IMR-90 (cell line): ENCODE measurements around the gene PSPC1. TPM values are rescaled to one million over a fixed set of nuclear protein-coding genes. Genes with fewer than 3 reads are reported as not detected.

Experiments used
- ATAC-seq: fragments of 200-7000 bp; cut with Tn5 transposase; 2 replicates; pipeline ENCODE4 v1.9.1; 2020; ENCODE audit warnings: low read depth, mild to moderate bottlenecking, moderate library complexity
- BruUV-seq: library from RNA; stranded (reverse); fragments of 400-500 nt; replicated peaks from 2 replicates; lab custom pipeline; 2021; lab: Mats Ljungman, UMichigan
- CTCF ChIA-PET: fragments of 300-600 bp; formaldehyde crosslinking; extraction: SDS; loops from one replicate; lab custom pipeline; 2021; ENCODE audit warnings: antibody characterized with exemption; lab: Yijun Ruan, JAX
- POLR2A ChIA-PET: fragments of 300-600 bp; sonication (Branson Sonifier 250); formaldehyde crosslinking; loops from one replicate; lab custom pipeline; 2022; ENCODE audit warnings: antibody characterized with exemption; ENCODE audit not compliant: unreplicated experiment; lab: Charles Lee
- DNase-seq: peaks from one replicate; pipeline ENCODE4 v3.0.0; 2013
- H2AFZ ChIP-seq: replicated peaks from 2 replicates; pipeline ENCODE3; 2013; ENCODE audit warnings: low read length, mild to moderate bottlenecking; ENCODE audit not compliant: poor library complexity
- H2AK5ac ChIP-seq: 2 replicates; pipeline ENCODE4 v1.6.1; 2013; ENCODE audit warnings: low read depth, low read length, inconsistent platforms
- H2AK9ac ChIP-seq: replicated peaks from 2 replicates; pipeline ENCODE3; 2013; ENCODE audit warnings: mild to moderate bottlenecking, low read depth, low read length, moderate library complexity; ENCODE audit not compliant: poor library complexity
- H2BK120ac ChIP-seq: 2 replicates; pipeline ENCODE4 v1.6.1; 2013; ENCODE audit warnings: low read depth, low read length, inconsistent platforms
- H2BK15ac ChIP-seq: 3 replicates; pipeline ENCODE4 v1.6.1; 2013; ENCODE audit warnings: low read depth, low read length, inconsistent platforms
- H2BK20ac ChIP-seq: 2 replicates; pipeline ENCODE4 v1.6.1; 2013; ENCODE audit warnings: low read depth, mild to moderate bottlenecking, inconsistent platforms, low read length, moderate library complexity
- H2BK5ac ChIP-seq: 2 replicates; pipeline ENCODE4 v1.6.1; 2013; ENCODE audit warnings: mild to moderate bottlenecking, low read depth, low read length, inconsistent platforms; ENCODE audit not compliant: poor library complexity, severe bottlenecking
- H3K14ac ChIP-seq: replicated peaks from 2 replicates; pipeline ENCODE4 v1.6.1; 2013; ENCODE audit warnings: low read depth, low read length, inconsistent platforms
- H3K18ac ChIP-seq: 2 replicates; pipeline ENCODE4 v1.6.1; 2013; ENCODE audit warnings: low read depth, low read length, control low read depth
- H3K23ac ChIP-seq: 2 replicates; pipeline ENCODE4 v1.6.1; 2013; ENCODE audit warnings: low read depth, low read length, inconsistent platforms
- H3K27ac ChIP-seq: 2 replicates; pipeline ENCODE4 v1.5.1; 2013; ENCODE audit warnings: mild to moderate bottlenecking, control low read depth, low read length; ENCODE audit not compliant: insufficient read depth
- H3K27me3 ChIP-seq: 2 replicates; pipeline ENCODE4 v1.6.1; 2013; ENCODE audit warnings: low read length; ENCODE audit not compliant: control insufficient read depth, insufficient read depth
- H3K36me3 ChIP-seq: 2 replicates; pipeline ENCODE4 v1.6.1; 2013; ENCODE audit warnings: low read length, mixed read lengths; ENCODE audit not compliant: control insufficient read depth, insufficient read depth
- H3K4ac ChIP-seq: 2 replicates; pipeline ENCODE4 v1.6.1; 2013; ENCODE audit warnings: low read depth, low read length, inconsistent platforms
- H3K4me1 ChIP-seq: 2 replicates; pipeline ENCODE4 v1.6.1; 2013; ENCODE audit warnings: low read length, mixed read lengths; ENCODE audit not compliant: control insufficient read depth, insufficient read depth
- H3K4me2 ChIP-seq: 2 replicates; pipeline ENCODE4 v1.6.1; 2013; ENCODE audit warnings: low read depth, mild to moderate bottlenecking, control low read depth, low read length, moderate library complexity
- H3K4me3 ChIP-seq: 2 replicates; pipeline ENCODE4 v1.5.1; 2013; ENCODE audit warnings: low read depth, mild to moderate bottlenecking, control low read depth, low read length, moderate library complexity; ENCODE audit not compliant: insufficient read depth
- H3K56ac ChIP-seq: 2 replicates; pipeline ENCODE4 v1.6.1; 2013; ENCODE audit warnings: low read length, inconsistent platforms; ENCODE audit not compliant: insufficient read depth; ENCODE audit errors: extremely low read depth
- H3K79me1 ChIP-seq, 2 experiments: 2 replicates each; pipeline ENCODE4 v1.6.1; 2013; ENCODE audit warnings: low read length in 2 of 2, inconsistent platforms in 1 of 2, low read depth in 1 of 2
- H3K9ac ChIP-seq: 2 replicates; pipeline ENCODE4 v1.6.1; 2013; ENCODE audit warnings: low read depth, low read length, control low read depth
- H3K9me1 ChIP-seq: 2 replicates; pipeline ENCODE4 v1.6.1; 2013; ENCODE audit warnings: low read length, inconsistent platforms; ENCODE audit not compliant: insufficient read depth
- H3K9me3 ChIP-seq: 2 replicates; pipeline ENCODE4 v1.6.1; 2013; ENCODE audit warnings: low read length; ENCODE audit not compliant: control insufficient read depth, insufficient read depth
- H4K20me1 ChIP-seq: 2 replicates; pipeline ENCODE4 v1.6.1; 2013; ENCODE audit warnings: low read length, inconsistent platforms; ENCODE audit not compliant: insufficient read depth
- H4K5ac ChIP-seq: 2 replicates; pipeline ENCODE4 v1.6.1; 2013; ENCODE audit warnings: mild to moderate bottlenecking, low read depth, low read length, control low read depth
- H4K8ac ChIP-seq, 2 experiments: 2 replicates each; pipeline ENCODE4 v1.6.1; 2013; ENCODE audit warnings: low read depth in 2 of 2, low read length in 2 of 2, control low read depth in 1 of 2, inconsistent platforms in 1 of 2
- H4K91ac ChIP-seq: 2 replicates; pipeline ENCODE4 v1.6.1; 2013; ENCODE audit warnings: low read depth, low read length, inconsistent platforms; ENCODE audit not compliant: insufficient read depth
- FOS ChIP-seq: fragments of 150-350 bp; IDR thresholded peaks from 2 replicates; pipeline ENCODE4 v1.6.1; 2016; ENCODE audit warnings: low read depth, low read length
- MAZ ChIP-seq: IDR thresholded peaks from 2 replicates; pipeline ENCODE4 v1.6.1; 2012; ENCODE audit warnings: low read depth, mild to moderate bottlenecking, low read length, improper control_type of control experiment, moderate library complexity, borderline replicate concordance
- NFE2L2 ChIP-seq: fragments of 150-350 bp; IDR thresholded peaks from 2 replicates; pipeline ENCODE4 v1.6.1; 2016; ENCODE audit warnings: low read depth, mild to moderate bottlenecking, low read length
- RAD21 ChIP-seq: IDR thresholded peaks from 2 replicates; pipeline ENCODE4 v1.6.1; 2012; ENCODE audit warnings: low read length, improper control_type of control experiment
- WGBS, 2 experiments: methylation state at CpG; one replicate each; pipeline versions ENCODE4 v1.1.5 to v1.1.7; 2013; ENCODE audit warnings: missing lambda C conversion rate in 2 of 2; ENCODE audit not compliant: insufficient read length in 1 of 2; ENCODE audit errors: extremely low coverage in 2 of 2; 5-methylcytosine and 5-hydroxymethylcytosine counted together
- dilution Hi-C: fragments of 300-500 bp; cut with HindIII; formaldehyde crosslinking; loops from one replicate; pipeline ENCODE4 v1.14.3; 2018; ENCODE audit warnings: low sequenced_read_pairs; ENCODE audit not compliant: unreplicated experiment
- in situ Hi-C: fragments of 300-500 bp; cut with MboI; formaldehyde crosslinking; loops from 3 replicates; pipeline ENCODE4 v1.14.3; 2019; ENCODE audit warnings: low sequenced_read_pairs, inconsistent platforms, mixed read lengths
- intact Hi-C: fragments of 100-400 bp; cut with micrococcal nuclease; formaldehyde crosslinking; loops from 2 replicates; pipeline ENCODE4 v1.10.0; 2022
- polyA plus RNA-seq, 3 experiments: library from polyadenylated mRNA; depleted of rRNA; stranded (reverse); fragments of >200 nt; gene quantifications; 2 replicates each; pipeline ENCODE4 v1.2.3, GENCODE V29; 2012; ENCODE audit warnings: low replicate concordance in 1 of 3
- total RNA-seq: library from RNA; depleted of rRNA; stranded (reverse); fragments of >200 nt; gene quantifications from 2 replicates; pipeline ENCODE4 v1.2.3, GENCODE V29; 2012
- TF ChIP-seq, protein P1 (sequence below): fragments of 150-350 bp; IDR thresholded peaks from 2 replicates; pipeline ENCODE4 v1.6.1; 2017; ENCODE audit warnings: mild to moderate bottlenecking, antibody characterized with exemption, low read length, low read depth
- TF ChIP-seq, protein P2 (sequence below): fragments of 150-350 bp; IDR thresholded peaks from 2 replicates; pipeline ENCODE4 v1.6.1; 2016; ENCODE audit warnings: low read depth, mild to moderate bottlenecking, low read length, moderate library complexity, borderline replicate concordance

Gene PSPC1
- total and polyA plus RNA-seq, 2 of the 4 experiments (the other 2 are of a cell fraction) = 38.3 to 39.8 TPM

DNA sequence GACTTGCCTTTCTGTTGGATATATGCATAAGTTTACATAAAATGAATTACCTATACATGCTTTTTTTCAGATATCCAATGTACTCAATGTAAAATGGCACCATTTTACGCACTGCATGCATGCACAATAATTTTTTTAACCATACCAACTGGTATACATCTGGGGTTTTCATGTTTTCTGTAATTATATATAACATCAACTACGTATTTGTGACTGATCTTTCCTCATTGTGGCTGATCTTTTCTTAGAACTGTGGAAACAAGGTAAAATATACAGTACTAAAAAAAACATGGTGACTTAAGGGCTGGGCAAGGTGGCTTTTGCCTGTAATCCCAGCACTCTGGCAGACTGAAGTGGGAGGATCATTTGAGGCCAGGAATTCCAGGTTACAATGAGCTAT, 18.5 kb downstream of the PSPC1 start:
- H4K20me1 ChIP-seq = peaks cover 71% of the 10 kb centered on the region
- no peak for ATAC-seq
- H3K14ac ChIP-seq = no peak overlapping the region
- dilution Hi-C loops = no loop called here
- H3K18ac ChIP-seq = no peak overlapping the region
- H3K27me3 ChIP-seq = no peaks in the 10 kb centered on the region
- no peak overlapping the region for H3K4me2 ChIP-seq
- ChIA-PET CTCF (no interaction called here), POLR2A (no interaction called here)
- no peaks in the 10 kb centered on the region for H3K9me3 ChIP-seq
- no peak overlapping the region for H4K91ac ChIP-seq
- peaks cover 20 to 60% of the 10 kb centered on the region in 2 experiments for H3K79me1 ChIP-seq
- no peak overlapping the region for H4K5ac ChIP-seq
- H2AK5ac ChIP-seq = no peak overlapping the region
- no TSS peak for BruUV-seq
- H3K4ac ChIP-seq = no peak overlapping the region
- no peak overlapping the region for H3K27ac ChIP-seq
- H3K36me3 ChIP-seq = peaks cover 31% of the 10 kb centered on the region
- H2BK120ac ChIP-seq = no peak overlapping the region
- no peak overlapping the region for H2AK9ac ChIP-seq
- H3K4me1 ChIP-seq = no peaks in the 10 kb centered on the region
- no peak overlapping the region for H2AFZ ChIP-seq
- H2BK15ac ChIP-seq = no peak overlapping the region
- no peak overlapping the region for H2BK20ac ChIP-seq
- no peak overlapping the region for H3K4me3 ChIP-seq
- no peak overlapping the region for H4K8ac ChIP-seq
- H2BK5ac ChIP-seq = no peak overlapping the region
- peaks cover 10% of the 10 kb centered on the region for H3K9me1 ChIP-seq
- no peak overlapping the region for H3K9ac ChIP-seq
- intact Hi-C loops = loop anchor here (10.0 kb wide), 1 partner anchor 49 kb away; no protein-coding TSS in a partner anchor
- WGBS, 2 experiments = no CpG with 5 or more reads among the region's 2 CpGs
- in situ Hi-C loops = no loop called here
- TF ChIP-seq RAD21 (no peak), MAZ (no peak), NFE2L2 (no peak), FOS (no peak)
- TF ChIP-seq, protein P1, sequence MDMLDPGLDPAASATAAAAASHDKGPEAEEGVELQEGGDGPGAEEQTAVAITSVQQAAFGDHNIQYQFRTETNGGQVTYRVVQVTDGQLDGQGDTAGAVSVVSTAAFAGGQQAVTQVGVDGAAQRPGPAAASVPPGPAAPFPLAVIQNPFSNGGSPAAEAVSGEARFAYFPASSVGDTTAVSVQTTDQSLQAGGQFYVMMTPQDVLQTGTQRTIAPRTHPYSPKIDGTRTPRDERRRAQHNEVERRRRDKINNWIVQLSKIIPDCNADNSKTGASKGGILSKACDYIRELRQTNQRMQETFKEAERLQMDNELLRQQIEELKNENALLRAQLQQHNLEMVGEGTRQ = no peak
- TF ChIP-seq, protein P2, sequence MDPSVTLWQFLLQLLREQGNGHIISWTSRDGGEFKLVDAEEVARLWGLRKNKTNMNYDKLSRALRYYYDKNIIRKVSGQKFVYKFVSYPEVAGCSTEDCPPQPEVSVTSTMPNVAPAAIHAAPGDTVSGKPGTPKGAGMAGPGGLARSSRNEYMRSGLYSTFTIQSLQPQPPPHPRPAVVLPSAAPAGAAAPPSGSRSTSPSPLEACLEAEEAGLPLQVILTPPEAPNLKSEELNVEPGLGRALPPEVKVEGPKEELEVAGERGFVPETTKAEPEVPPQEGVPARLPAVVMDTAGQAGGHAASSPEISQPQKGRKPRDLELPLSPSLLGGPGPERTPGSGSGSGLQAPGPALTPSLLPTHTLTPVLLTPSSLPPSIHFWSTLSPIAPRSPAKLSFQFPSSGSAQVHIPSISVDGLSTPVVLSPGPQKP = no peak
- no peak for DNase-seq
- H3K23ac ChIP-seq = no peak overlapping the region
- H3K56ac ChIP-seq = no peak overlapping the region
